ENCODE data around the gene PDE2A.

PDE2A gene

DNA sequence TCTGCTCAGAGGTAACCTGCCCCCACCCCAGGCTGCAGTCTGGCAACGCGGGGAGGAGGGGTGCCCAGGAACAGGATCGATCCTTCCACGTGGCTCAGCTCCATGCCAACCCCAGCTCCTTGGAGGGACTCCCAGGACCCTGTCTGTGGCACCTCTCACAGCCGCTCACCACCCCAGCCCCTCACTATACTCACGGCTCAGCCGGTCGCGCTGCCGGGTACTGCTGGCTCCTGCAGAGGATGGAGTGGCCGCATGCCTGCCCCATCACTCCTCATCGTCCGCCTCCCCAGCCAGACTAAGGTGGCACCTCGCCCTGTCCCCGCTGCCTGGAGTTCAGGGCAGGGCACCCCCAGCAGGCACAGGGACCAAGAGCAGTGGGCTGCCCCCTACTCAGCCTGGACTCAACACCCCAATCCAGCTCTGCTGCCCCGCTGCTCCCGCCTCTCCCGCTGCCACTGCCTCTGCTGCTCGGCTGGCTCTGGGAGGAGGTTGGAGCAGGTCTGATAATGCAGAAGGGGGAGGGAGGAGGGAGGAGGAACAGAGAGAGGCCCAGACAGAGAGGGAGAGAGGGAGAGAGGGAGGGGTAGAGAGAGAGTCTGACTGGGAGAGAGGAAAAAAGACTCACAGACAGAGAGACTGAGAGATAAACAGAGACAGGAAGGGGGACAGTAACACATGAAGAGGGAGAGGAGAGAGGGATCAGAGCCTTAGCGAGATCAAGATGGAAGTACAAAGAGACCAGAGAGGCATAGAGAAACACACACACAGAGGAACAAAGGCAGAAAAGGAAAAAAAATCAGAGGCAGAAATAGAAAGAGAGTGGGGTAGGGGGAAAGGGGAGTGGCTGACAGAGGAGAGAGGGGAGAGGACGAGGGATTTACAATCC is at the start of gene PDE2A:
TSS of gene PDE2A (minus strand) at position 480 of the 886 bp plus-strand sequence. CDS start at position 265, 215 bp downstream.
- no peak within 1 kb of the TSS for H3K4me3 ChIP-seq (ENCODE audit: low read depth, low read length)
- in situ Hi-C loops (cut with HindIII; ENCODE audit: low sequenced_read_pairs) = no loop called here
- TF ChIP-seq, protein P1, sequence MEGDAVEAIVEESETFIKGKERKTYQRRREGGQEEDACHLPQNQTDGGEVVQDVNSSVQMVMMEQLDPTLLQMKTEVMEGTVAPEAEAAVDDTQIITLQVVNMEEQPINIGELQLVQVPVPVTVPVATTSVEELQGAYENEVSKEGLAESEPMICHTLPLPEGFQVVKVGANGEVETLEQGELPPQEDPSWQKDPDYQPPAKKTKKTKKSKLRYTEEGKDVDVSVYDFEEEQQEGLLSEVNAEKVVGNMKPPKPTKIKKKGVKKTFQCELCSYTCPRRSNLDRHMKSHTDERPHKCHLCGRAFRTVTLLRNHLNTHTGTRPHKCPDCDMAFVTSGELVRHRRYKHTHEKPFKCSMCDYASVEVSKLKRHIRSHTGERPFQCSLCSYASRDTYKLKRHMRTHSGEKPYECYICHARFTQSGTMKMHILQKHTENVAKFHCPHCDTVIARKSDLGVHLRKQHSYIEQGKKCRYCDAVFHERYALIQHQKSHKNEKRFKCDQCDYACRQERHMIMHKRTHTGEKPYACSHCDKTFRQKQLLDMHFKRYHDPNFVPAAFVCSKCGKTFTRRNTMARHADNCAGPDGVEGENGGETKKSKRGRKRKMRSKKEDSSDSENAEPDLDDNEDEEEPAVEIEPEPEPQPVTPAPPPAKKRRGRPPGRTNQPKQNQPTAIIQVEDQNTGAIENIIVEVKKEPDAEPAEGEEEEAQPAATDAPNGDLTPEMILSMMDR (IDR thresholded peaks at IDR 0.05; ENCODE audit: low read depth, low read length) = no peak
- no peak for DNase-seq (ENCODE audit: low read depth, low spot score)

DNA sequence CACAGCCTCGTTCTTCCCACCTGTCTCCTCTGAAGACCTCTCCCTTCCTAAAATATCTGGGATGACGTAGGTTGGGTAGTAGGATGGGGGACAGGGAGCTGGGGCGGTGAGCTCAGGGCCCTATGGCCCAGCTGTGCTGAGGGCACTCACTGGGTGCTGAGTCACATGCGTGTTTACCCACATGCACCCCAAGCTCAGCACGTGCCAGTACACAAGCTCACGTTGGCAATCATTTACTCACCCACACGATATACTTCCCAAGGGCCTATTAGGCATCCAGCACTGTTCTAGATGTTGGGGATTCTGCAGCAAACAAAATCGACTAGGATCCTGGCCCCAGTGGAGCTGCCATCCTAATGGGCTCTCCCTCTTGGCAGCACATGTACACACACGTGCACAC is 49.3 kb upstream of the PDE2A start:
- in situ Hi-C loops (cut with HindIII; ENCODE audit: low sequenced_read_pairs) = no loop called here
- TF ChIP-seq, protein P1 (IDR thresholded peaks at IDR 0.05; ENCODE audit: low read depth, low read length) = no peak
- DNase-seq (ENCODE audit: low read depth, low spot score) = no peak
- no peak overlapping the region for H3K4me3 ChIP-seq (ENCODE audit: low read depth, low read length)

DNA sequence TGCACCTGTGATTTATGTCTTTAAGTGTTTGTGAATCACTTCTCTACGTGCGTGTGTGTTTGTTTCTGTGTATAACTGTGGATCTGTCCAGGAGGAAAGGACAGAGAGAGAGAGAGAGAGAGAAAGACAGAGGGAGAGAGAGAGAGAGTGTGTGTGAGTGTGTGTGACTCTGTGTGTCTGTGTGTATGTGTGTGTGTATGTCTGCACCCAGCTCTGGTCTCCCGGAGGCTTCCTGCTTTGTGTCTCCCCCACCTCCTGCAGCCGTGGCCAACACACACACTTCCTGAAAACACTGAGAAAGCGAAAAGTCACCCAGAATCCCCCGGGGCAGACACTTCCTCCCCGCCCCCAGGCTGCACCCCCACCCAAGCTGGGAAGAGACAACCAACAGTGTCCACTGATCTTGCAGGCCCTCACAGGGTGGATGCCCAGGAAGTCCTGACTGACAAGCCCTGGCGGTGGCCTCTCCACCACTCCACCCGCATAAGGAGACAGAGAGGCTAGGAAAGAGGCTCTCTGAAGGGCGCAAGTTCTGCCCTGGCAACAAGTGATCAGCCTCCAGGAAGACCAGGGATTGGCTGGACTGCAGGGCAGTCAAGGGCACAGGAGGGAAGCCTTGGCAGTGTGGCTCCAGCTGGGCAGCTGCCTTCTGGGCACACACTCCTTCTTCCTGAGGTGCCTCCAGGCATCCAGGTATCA is 48.0 kb upstream of the PDE2A start:
- in situ Hi-C loops (cut with HindIII; ENCODE audit: low sequenced_read_pairs) = no loop called here
- H3K4me3 ChIP-seq (ENCODE audit: low read depth, low read length) = peak overlapping the region; percentile 60
- peak; percentile 90 for DNase-seq (ENCODE audit: low read depth, low spot score)
- TF ChIP-seq, protein P1 (IDR thresholded peaks at IDR 0.05; ENCODE audit: low read depth, low read length) = no peak

DNA sequence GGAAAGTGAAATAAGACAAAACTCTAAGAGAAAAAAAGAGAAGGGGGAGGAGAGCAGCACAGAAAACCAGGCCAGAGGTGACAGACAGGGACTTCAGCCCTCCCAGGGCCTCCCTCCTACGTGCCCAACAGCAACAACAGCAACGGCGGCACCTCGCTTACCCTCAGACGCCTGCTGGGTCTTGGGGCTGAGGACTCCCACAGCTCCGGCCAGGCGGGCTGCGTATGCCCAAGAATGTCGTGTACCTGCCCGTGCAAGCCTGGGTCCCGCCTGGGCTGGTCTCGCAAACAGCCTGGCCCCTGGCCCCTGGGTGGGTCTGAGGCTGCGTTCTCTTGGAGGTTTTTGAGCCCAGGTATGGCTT is 47.4 kb upstream of the PDE2A start:
- DNase-seq (ENCODE audit: low read depth, low spot score) = peak; percentile 18
- H3K4me3 ChIP-seq (ENCODE audit: low read depth, low read length) = peak overlapping the region; percentile 60
- in situ Hi-C loops (cut with HindIII; ENCODE audit: low sequenced_read_pairs) = no loop called here
- TF ChIP-seq, protein P1 (IDR thresholded peaks at IDR 0.05; ENCODE audit: low read depth, low read length) = no peak

DNA sequence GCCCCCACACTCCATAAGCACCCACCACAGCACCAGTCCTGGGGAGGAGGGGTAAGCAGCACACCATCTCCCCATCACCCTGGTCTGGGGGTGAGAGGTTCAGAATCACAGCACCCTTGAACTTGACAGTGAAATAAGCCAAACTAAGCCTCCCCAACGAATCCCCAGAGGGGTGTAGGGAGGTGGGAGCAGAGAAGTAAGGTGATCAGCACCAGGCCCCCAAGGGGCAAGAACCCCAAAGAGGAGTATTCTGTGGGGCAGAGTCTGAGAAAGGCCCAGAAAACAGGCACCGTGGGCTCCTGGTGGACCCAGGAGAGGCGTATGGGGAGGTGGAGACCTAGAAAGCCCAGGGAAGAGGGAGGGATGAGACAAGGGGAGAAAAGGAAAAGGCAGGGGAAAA is 47.1 kb upstream of the PDE2A start:
- H3K4me3 ChIP-seq (ENCODE audit: low read depth, low read length) = peak overlapping the region; percentile 60
- DNase-seq (ENCODE audit: low read depth, low spot score) = no peak
- in situ Hi-C loops (cut with HindIII; ENCODE audit: low sequenced_read_pairs) = no loop called here
- TF ChIP-seq, protein P1 (IDR thresholded peaks at IDR 0.05; ENCODE audit: low read depth, low read length) = no peak

DNA sequence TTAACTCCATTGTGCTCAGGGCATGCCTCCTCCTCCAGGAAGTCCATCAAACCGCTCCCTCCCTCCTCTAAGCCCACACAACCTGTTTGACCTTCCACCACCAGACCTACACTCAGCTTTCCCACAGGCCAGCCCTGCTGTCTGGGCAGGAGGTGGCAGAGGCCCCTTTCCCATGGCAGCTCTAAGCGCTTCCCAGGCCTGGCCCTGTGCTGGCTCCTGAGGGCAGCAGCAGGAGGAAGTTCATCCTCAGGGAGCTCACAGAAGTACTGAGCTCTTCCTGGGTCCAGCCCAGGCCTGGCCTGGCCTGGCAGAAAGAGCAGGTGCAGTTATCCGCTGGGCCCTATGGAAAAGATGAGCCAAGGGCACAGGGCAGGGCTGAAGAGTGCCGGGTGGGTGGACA is 46.6 kb upstream of the PDE2A start:
- in situ Hi-C loops (cut with HindIII; ENCODE audit: low sequenced_read_pairs) = no loop called here
- DNase-seq (ENCODE audit: low read depth, low spot score) = no peak
- peak overlapping the region; percentile 60 for H3K4me3 ChIP-seq (ENCODE audit: low read depth, low read length)
- TF ChIP-seq, protein P1 (IDR thresholded peaks at IDR 0.05; ENCODE audit: low read depth, low read length) = no peak

Data from astrocyte of the spinal cord (primary cell).